HG03460 (cell line): ENCODE measurements around the gene LRRC10B.

Source experiments
- ATAC-seq: cut with Tn5 transposase; IDR thresholded peaks from one replicate; pipeline ENCODE4 v1.9.1; 2021; ENCODE audit not compliant: unreplicated experiment

Gene LRRC10B

GRCh38 chr11:61544466-61544865 is 35.9 kb downstream of the LRRC10B start:
- no peak for ATAC-seq

- no peak for ATAC-seq
Measured at GRCh38 chr11:61545341-61545740, 36.8 kb downstream of the LRRC10B start.

- ATAC-seq: no peak
Measured at GRCh38 chr11:61545921-61546320, 37.4 kb downstream of the LRRC10B start.

- no peak for ATAC-seq
Measured at GRCh38 chr11:61546663-61547062, 38.1 kb downstream of the LRRC10B start.

- ATAC-seq: no peak
Measured at GRCh38 chr11:61547246-61547645, 38.7 kb downstream of the LRRC10B start.

DNA sequence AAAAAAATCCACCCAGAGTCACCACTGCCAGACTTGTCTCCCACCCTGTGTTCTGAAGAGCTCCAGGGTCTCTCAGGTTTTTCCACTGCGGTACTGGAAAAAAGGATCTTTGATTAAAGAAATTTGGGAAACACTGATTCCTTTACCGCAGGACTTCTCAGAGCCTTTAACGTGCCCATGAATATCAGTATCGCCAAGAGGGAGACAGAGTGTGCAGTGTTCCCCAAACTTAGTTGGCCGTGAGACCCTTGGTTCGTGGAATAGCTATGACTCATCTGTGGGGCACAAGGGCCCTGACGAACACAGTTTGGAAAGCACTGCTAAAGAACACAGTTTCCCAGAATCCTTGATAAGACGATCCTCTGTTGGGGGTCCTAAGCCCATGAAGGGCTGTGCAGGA is 40.6 kb downstream of the LRRC10B start:
- ATAC-seq: no peak

DNA sequence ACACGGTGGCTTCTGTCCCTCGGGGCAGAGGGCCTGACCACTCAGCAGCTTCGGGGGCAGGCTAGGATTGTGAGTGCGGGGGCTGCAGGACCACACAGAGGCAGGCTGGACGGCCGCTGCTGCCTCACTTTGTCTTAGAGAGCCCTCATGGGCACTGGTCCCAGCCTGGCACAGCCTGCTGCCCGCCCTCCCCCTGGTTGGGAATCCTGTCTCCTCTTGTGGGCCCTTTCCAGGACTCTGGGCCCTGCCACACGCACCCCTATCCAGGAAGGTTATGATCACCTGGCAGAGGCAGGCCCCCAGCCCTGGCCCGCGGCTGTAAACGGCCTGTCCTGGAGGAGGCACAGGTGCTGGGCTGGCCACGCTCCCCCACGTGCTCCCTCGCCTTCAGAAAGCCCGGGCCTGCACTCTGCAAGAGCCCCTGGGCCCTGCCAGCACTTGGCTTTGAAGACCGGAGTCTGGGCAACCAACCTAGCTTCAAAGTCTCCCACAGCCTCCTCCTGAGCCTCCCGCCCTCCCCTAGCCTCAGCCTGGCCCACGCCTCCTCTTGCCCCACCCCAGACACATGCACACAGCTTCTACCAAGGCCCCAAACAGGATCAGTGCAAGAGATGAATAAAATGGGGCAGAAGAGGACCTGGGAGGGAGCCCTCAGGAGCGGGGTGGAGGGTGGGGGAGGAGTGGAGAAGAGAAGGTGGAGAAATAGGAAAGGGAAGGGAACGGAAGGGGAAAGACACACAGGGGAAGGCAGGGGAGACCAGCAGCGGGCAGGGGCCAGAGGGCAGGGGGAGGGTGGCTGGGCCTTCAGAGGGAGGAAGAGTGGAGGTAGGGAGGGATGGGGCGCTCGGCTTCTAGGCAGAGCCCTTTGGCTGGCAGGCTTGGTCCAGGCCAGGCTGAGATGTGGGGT is 41.4 kb downstream of the LRRC10B start:
- no peak for ATAC-seq

GRCh38 chr11:61550665-61551227 is 42.2 kb downstream of the LRRC10B start:
- ATAC-seq: no peak

GRCh38 chr11:61551634-61552033 is 43.1 kb downstream of the LRRC10B start:
- no peak for ATAC-seq

GRCh38 chr11:61552108-61552635 is 43.6 kb downstream of the LRRC10B start:
- ATAC-seq: no peak

- no peak for ATAC-seq
Measured at GRCh38 chr11:61553373-61554171, 45.0 kb downstream of the LRRC10B start.

DNA sequence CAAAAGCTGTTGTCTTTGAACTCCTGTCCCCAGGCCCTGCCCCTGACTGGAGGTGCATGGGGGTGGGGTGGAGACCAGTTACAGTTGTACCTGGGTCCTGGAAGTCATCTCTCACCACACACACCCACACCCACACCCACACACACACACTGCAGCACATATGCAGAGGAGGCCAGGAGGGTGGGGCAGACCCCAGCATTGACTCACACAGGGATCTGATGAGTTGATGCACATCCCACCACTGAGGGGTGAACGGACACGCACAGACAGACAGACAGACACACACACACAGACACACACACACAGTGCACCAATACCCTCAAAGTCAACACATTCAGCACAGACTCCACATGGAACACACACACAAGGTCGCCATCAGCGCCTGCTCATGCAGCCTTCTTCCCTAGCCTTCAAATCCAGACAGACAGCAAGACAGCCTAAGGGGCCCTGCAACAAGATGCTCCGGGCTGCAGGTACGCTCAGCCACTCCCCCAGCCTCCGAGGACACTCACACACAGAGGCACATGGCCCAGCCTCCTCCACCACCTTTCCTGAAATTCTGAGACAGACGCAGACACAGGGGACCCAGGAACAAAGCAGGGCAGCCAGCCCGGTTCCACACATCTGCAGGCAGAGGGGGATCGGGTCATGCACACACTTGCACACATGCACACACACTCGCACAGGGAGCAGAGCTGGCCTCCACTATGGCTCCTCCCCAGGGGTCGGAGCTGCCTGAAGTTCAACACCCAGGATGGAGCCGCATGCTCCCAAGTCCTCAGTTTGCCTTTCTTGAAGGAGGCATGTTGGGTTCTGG is 45.8 kb downstream of the LRRC10B start:
- no peak for ATAC-seq

GRCh38 chr11:61555051-61555969 is 46.8 kb downstream of the LRRC10B start:
- no peak for ATAC-seq

DNA sequence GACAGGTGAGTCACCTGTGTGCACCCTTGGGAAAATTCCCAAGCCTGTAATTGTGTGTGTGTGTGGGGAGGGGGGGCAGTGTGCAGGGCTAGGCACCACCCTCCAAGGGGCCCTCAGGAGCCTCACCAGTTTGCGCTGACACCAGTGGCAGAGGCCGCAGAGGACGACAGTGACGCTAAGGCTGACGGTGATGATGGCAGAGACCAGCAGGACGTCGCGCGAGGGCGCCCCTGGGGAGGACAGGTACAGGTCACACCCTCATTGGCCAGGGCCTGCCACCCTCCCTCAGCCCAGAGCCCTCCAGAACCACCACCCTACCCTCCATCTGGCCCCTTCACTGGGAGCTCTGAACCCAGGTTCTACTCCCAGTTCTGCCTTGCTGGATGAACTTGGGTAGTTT is 47.4 kb downstream of the LRRC10B start:
- ATAC-seq: no peak

- ATAC-seq: no peak
Measured at GRCh38 chr11:61556621-61557020, 48.1 kb downstream of the LRRC10B start.
